Natural killer cell (primary cell): Measurements from ENCODE around the gene HOXD13. TPM values are rescaled to one million over a fixed set of nuclear protein-coding genes. Genes with fewer than 3 reads are reported as not detected.

Source experiments
- ATAC-seq, 3 donors: fragments of 150-1000 bp in 2 of 3; fragments of 200-7000 bp in 1 of 3; cut with Tn5 transposase; 1 replicate in 1 of 3; 2 replicates in 2 of 3; pipeline ENCODE4 v1.10.0; 2021; ENCODE audit warnings: mild to moderate bottlenecking in 2 of 3, moderate library complexity in 2 of 3
- DNase-seq, 2 donors: peaks; one replicate each; pipeline versions ENCODE4 v3.0.0 to v3.0.0-alpha.2; 2013 to 2021; ENCODE audit warnings: mixed read lengths in 1 of 2
- H3K27ac ChIP-seq: one replicate; pipeline ENCODE4 v1.5.1; 2013; ENCODE audit warnings: mild to moderate bottlenecking, low read length
- H3K27me3 ChIP-seq: one replicate; pipeline ENCODE4 v1.6.1; 2013; ENCODE audit warnings: low read length; ENCODE audit not compliant: control insufficient read depth, insufficient read depth
- H3K36me3 ChIP-seq: one replicate; pipeline ENCODE4 v1.6.1; 2013; ENCODE audit warnings: low read length; ENCODE audit not compliant: control insufficient read depth, insufficient read depth
- H3K4me1 ChIP-seq: one replicate; pipeline ENCODE4 v1.6.1; 2013; ENCODE audit warnings: low read length; ENCODE audit not compliant: control insufficient read depth, insufficient read depth
- H3K4me3 ChIP-seq: one replicate; pipeline ENCODE4 v1.5.1; 2013; ENCODE audit warnings: low read length
- H3K9me3 ChIP-seq: one replicate; pipeline ENCODE4 v1.6.1; 2013; ENCODE audit warnings: low read length; ENCODE audit not compliant: control insufficient read depth, insufficient read depth
- H3K27ac Mint-ChIP-seq, 2 donors: one replicate each; pipeline ENCODE4 v1.8.0; 2022; ENCODE audit warnings: mild to moderate bottlenecking in 2 of 2, mixed read lengths in 2 of 2, moderate library complexity in 1 of 2
- H3K27me3 Mint-ChIP-seq, 2 donors: one replicate each; pipeline ENCODE4 v1.8.0; 2022; ENCODE audit warnings: low read depth in 2 of 2, mixed read lengths in 2 of 2
- H3K36me3 Mint-ChIP-seq: one replicate; pipeline ENCODE4 v1.8.0; 2022; ENCODE audit warnings: mixed read lengths
- H3K4me1 Mint-ChIP-seq, 2 donors: one replicate each; pipeline ENCODE4 v1.8.0; 2022; ENCODE audit warnings: mixed read lengths in 2 of 2
- H3K4me3 Mint-ChIP-seq: one replicate; pipeline ENCODE4 v1.8.0; 2022; ENCODE audit warnings: mild to moderate bottlenecking, moderate library complexity, mixed read lengths
- H3K9me3 Mint-ChIP-seq, 2 donors: one replicate each; pipeline ENCODE4 v1.8.0; 2022; ENCODE audit warnings: mixed read lengths in 2 of 2
- CTCF ChIP-seq: fragments of 200-600 bp; IDR thresholded peaks from one replicate; pipeline ENCODE4 v1.8.0; 2022; ENCODE audit warnings: antibody characterized with exemption
- WGBS: methylation state at CpG from one replicate; pipeline ENCODE4 v1.1.7; 2013; ENCODE audit warnings: missing lambda C conversion rate; ENCODE audit not compliant: insufficient coverage; 5-methylcytosine and 5-hydroxymethylcytosine counted together
- intact Hi-C: fragments of 100-400 bp; cut with micrococcal nuclease; formaldehyde crosslinking; loops from one replicate; pipeline ENCODE4 v1.14.2; 2022
- total RNA-seq, 4 donors: library from RNA; stranded (reverse); fragments of 120-200 nt in 1 of 4; gene quantifications; one replicate each; pipeline versions ENCODE4 v1.2.3 to v1.2.4, GENCODE V29; 2013 to 2022

HOXD13 gene
- total RNA-seq, 3 donors from 2014 or later (not counting 1 experiment from before 2014, with no cell fraction given) = not detected

GRCh38 chr2:176091329-176092258 is 927 bp upstream of the HOXD13 start:
- DNase-seq (no peak), ATAC-seq (no peak)
- no peak for TF ChIP-seq CTCF
- H3K36me3 Mint-ChIP-seq = peaks cover 15% of the 10 kb centered on the region
- no peaks in the 10 kb centered on the region for H3K36me3 ChIP-seq
- H3K9me3 ChIP-seq = peaks cover 8% of the 10 kb centered on the region
- peaks cover 0 to 3% of the 10 kb centered on the region in 2 donors for H3K9me3 Mint-ChIP-seq
- H3K4me3 ChIP-seq = no peak overlapping the region
- H3K4me3 Mint-ChIP-seq = peak overlapping the region; percentile 35
- H3K4me1 Mint-ChIP-seq = peaks cover 11 to 32% of the 10 kb centered on the region in 2 donors
- H3K27me3 ChIP-seq = peaks cover 87% of the 10 kb centered on the region
- peaks cover 73 to 89% of the 10 kb centered on the region in 2 donors for H3K27me3 Mint-ChIP-seq
- WGBS = 7% methylated on average over 31 of the region's 31 CpGs
- H3K27ac ChIP-seq = no peak overlapping the region
- no peak overlapping the region for H3K27ac Mint-ChIP-seq
- peaks cover 18% of the 10 kb centered on the region for H3K4me1 ChIP-seq
- intact Hi-C loops = no loop called here

- ATAC-seq (peak in 1 of 3 donors; percentile 14), DNase-seq (no peak)
- Mint-ChIP-seq H3K4me3 (peak overlapping the region; percentile 14), H3K36me3 (peaks cover 6% of the 10 kb centered on the region), H3K27ac (peak overlapping the region in 1 of 2 donors; percentile 35), H3K27me3 (peaks cover 73 to 87% of the 10 kb centered on the region in 2 donors), H3K4me1 (peaks cover 21 to 42% of the 10 kb centered on the region in 2 donors), H3K9me3 (no peaks in the 10 kb centered on the region)
- Histone ChIP-seq H3K4me1 (peaks cover 25% of the 10 kb centered on the region), H3K27me3 (peaks cover 88% of the 10 kb centered on the region), H3K9me3 (peaks cover 2% of the 10 kb centered on the region), H3K27ac (no peak overlapping the region), H3K4me3 (no peak overlapping the region), H3K36me3 (no peaks in the 10 kb centered on the region)
- intact Hi-C loops = no loop called here
- 5% methylated on average over 53 of the region's 53 CpGs for WGBS
- no peak for TF ChIP-seq CTCF
These were observed 800 bp downstream of the HOXD13 start for GRCh38 chr2:176093145-176093897.

- Mint-ChIP-seq H3K4me1 (peaks cover 18 to 39% of the 10 kb centered on the region in 2 donors), H3K27me3 (peaks cover 75 to 82% of the 10 kb centered on the region in 2 donors), H3K27ac (peak overlapping the region in 1 of 2 donors; percentile 35), H3K9me3 (no peaks in the 10 kb centered on the region), H3K36me3 (peaks cover 6% of the 10 kb centered on the region), H3K4me3 (peak overlapping the region; percentile 14)
- Histone ChIP-seq H3K36me3 (no peaks in the 10 kb centered on the region), H3K27me3 (peaks cover 88% of the 10 kb centered on the region), H3K9me3 (peaks cover 2% of the 10 kb centered on the region), H3K27ac (no peak overlapping the region), H3K4me3 (no peak overlapping the region), H3K4me1 (peaks cover 24% of the 10 kb centered on the region)
- 4% methylated on average over 4 of the region's 8 CpGs for WGBS
- ATAC-seq = no peak
- intact Hi-C loops = no loop called here
- no peak for TF ChIP-seq CTCF
- DNase-seq = no peak
These were observed 1.4 kb downstream of the HOXD13 start for GRCh38 chr2:176093898-176094249.
